Naive thymus-derived CD8-positive, alpha-beta T cell (primary cell): Measurements from ENCODE around the gene TOGARAM1. TPM values are rescaled to one million over a fixed set of nuclear protein-coding genes. Genes with fewer than 3 reads are reported as not detected.
"Not testable (repeated sequence)": the region's sequence is repeated elsewhere in the genome, so short reads cannot be mapped to it uniquely, and the experiment has no call there.

Experiments used
- ATAC-seq, 2 donors: fragments of 150-1000 bp; cut with Tn5 transposase in 1 of 2; sonication (Bioruptor Pico), chemical (Tn5 transposase) in 1 of 2; 1 replicate in 1 of 2; 2 replicates in 1 of 2; pipeline ENCODE4 v1.10.0; 2021; ENCODE audit warnings: mild to moderate bottlenecking in 2 of 2, moderate library complexity in 2 of 2
- POLR2A ChIA-PET: fragments of 350-600 bp; sonication (Branson Sonifier 250); formaldehyde crosslinking; loops from one replicate; lab custom pipeline; 2021; ENCODE audit warnings: antibody characterized with exemption; lab: Charles Lee
- DNase-seq, 10 donors: peaks; one replicate each; pipeline versions ENCODE4 v3.0.0 to v3.0.0-alpha.2; 2020 to 2022
- H3K27ac Mint-ChIP-seq, 10 donors: one replicate each; pipeline ENCODE4 v1.8.0; 2020 to 2022; ENCODE audit warnings: mild to moderate bottlenecking in 10 of 10, mixed read lengths in 10 of 10, moderate library complexity in 4 of 10, inconsistent platforms in 1 of 10
- H3K27me3 Mint-ChIP-seq, 5 donors: one replicate each; pipeline ENCODE4 v1.8.0; 2021 to 2022; ENCODE audit warnings: mixed read lengths in 5 of 5
- H3K36me3 Mint-ChIP-seq, 3 donors: one replicate each; pipeline ENCODE4 v1.8.0; 2020 to 2022; ENCODE audit warnings: mixed read lengths in 3 of 3, mild to moderate bottlenecking in 2 of 3, inconsistent platforms in 1 of 3
- H3K4me1 Mint-ChIP-seq, 4 donors: one replicate each; pipeline ENCODE4 v1.8.0; 2021 to 2022; ENCODE audit warnings: mixed read lengths in 4 of 4
- H3K4me3 Mint-ChIP-seq, 10 donors: one replicate each; pipeline ENCODE4 v1.8.0; 2020 to 2022; ENCODE audit warnings: mild to moderate bottlenecking in 10 of 10, mixed read lengths in 10 of 10, moderate library complexity in 6 of 10, inconsistent platforms in 1 of 10
- H3K9me3 Mint-ChIP-seq, 9 donors: one replicate each; pipeline ENCODE4 v1.8.0; 2020 to 2022; ENCODE audit warnings: mixed read lengths in 9 of 9, mild to moderate bottlenecking in 3 of 9, inconsistent platforms in 1 of 9, moderate library complexity in 1 of 9
- polyA plus RNA-seq, 3 donors: library from polyadenylated mRNA; unstranded; fragments of 300-500 nt; fragmentation: Illumina TruSeq; gene quantifications; one replicate each; pipeline ENCODE4 v1.2.3, GENCODE V29; 2021
- total RNA-seq, 8 experiments: library from RNA in 2 of 8; stranded (reverse) in 2 of 8; gene quantifications; one replicate each; pipeline ENCODE4 v1.2.3 and lab custom pipeline; 2021 to 2026

Gene TOGARAM1
- total and polyA plus RNA-seq, 5 experiments from 2014 or later = 7.6 to 18.3 (median 13.3) TPM

DNA sequence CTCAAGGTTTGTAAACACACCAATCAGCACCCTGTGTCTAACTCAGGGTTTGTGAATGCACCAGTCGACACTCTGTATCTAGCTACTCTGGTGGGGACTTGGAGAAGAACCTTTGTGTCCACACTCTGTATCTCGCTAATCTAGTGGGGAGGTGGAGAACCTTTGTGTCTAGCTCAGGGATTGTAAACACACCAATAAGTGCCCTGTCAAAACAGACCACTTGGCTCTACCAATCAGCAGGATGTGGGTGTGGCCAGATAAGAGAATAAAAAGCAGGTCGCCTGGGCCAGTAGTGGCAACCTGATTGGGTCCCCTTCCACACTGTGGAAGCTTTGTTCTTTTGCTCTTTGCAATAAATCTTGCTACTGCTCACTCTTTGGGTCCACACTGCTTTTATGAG is 119.1 kb downstream of the TOGARAM1 start:
- H3K4me1 Mint-ChIP-seq = peaks cover 12 to 29% (median 23%) of the 10 kb centered on the region in 4 donors
- H3K36me3 Mint-ChIP-seq, H3K27ac Mint-ChIP-seq, ATAC-seq, H3K4me3 Mint-ChIP-seq, POLR2A ChIA-PET, H3K27me3 Mint-ChIP-seq, H3K9me3 Mint-ChIP-seq, DNase-seq: not testable (repeated sequence)

DNA sequence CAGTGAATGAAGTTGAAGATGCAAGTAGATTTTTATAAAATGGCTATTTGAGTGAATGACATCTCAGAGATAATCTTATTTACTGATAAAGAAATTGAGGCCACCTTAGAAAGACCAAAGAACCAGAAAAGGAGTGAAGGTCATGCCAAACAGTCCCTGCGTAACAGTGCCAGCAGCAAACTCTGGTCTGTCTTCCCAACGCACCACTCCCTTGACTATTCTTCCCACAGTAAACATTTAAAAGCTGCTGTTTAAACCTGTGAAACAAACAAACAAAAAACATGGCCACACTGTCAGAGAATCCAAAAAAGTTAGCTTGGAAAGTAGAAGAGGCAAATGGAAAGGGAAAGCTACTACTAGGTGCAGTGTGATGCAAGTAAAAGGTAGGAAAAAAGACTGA is 120.4 kb downstream of the TOGARAM1 start:
- Mint-ChIP-seq H3K9me3 (no peaks in the 10 kb centered on the region), H3K4me1 (peaks cover 19 to 42% (median 36%) of the 10 kb centered on the region in 4 donors), H3K4me3 (peak overlapping the region in 9 of 10 donors; percentile 9 to 96 (median 30)), H3K36me3 (peaks cover 0 to 5% (median 0%) of the 10 kb centered on the region in 3 donors), H3K27ac (peak overlapping the region in 5 of 10 donors; percentile 27 to 71 (median 61)), H3K27me3 (no peaks in the 10 kb centered on the region)
- no peak for ATAC-seq
- DNase-seq = no peak
- POLR2A ChIA-PET = interaction anchor here (2.6 kb wide), 1 partner anchor 121 kb away, joined by 17 read pairs; the partner anchor contains the start of genes KLHL28 and TOGARAM1

DNA sequence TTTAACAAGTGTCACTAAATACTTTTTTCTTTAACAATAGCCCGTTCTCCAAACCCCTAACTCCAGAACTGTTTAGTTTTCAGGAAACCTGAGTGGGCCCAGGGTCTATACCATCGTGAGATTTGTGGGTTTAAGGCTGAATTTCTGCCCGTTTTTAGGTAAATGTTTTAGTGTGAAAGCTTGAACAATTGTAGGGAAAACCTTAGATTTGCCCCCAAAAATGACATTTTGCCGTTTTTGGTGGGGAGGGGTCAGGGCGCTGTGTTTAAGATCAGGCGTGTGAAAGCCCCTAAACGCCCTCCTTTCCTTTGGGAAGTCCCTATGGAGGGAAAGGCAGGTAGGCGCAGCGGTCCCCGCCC is 121.6 kb downstream of the TOGARAM1 start:
- ATAC-seq (no peak), DNase-seq (no peak)
- H3K27ac Mint-ChIP-seq = peak overlapping the region; percentile 79 to 97 (median 92)
- peaks cover 0 to 10% (median 0%) of the 10 kb centered on the region in 3 donors for H3K36me3 Mint-ChIP-seq
- POLR2A ChIA-PET = interaction anchor here (1.2 to 2.6 kb wide), 2 partner anchors 122 to 187 kb away, joined by 5 to 17 read pairs; partner anchors contain the start of genes KLHL28 and TOGARAM1
- H3K9me3 Mint-ChIP-seq = no peaks in the 10 kb centered on the region
- peaks cover 26 to 53% (median 46%) of the 10 kb centered on the region in 4 donors for H3K4me1 Mint-ChIP-seq
- H3K4me3 Mint-ChIP-seq = peak overlapping the region; percentile 91 to 98 (median 96)
- H3K27me3 Mint-ChIP-seq = no peaks in the 10 kb centered on the region

DNA sequence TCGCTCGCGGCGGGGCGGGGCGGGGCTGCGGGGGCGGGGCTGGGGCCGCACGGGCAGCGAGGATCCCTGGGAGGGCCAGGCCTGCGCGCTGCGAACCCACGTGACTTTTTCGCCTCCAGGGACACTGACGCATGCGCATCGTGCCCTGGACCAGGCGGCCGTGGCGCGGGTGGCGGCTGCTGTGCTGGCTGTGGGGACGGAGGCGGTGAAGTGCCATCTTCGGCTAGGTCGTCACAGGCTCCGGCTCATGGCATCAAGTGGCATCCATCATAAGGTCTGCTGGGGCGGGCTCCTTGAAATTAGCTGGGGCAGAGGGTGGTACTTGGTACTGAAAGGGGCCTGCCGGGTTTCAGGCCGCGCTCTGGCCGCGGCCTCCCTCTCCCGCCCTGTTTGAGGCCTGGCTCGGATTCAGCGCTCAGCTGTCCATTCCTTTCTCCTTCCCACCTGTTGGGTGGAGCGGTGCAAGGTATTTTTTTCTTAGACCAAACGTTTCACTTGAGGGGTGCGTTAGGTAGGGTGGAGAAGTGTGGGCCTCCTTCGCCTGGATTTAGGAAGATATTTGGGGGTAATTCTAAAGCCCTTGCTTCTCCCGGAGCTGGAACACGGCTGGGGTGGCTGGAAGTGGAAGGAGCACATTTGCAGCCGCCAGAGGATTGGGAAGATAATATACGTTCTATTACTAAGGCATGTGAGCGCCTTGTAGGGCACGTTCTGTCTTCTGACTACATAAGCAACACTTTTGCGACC is 122.2 kb downstream of the TOGARAM1 start, which contains the start of gene PRPF39:
Gene PRPF39 (plus strand): TSS at position 141 of the 747 bp plus-strand sequence. CDS start 11,124 bp downstream, outside the sequence.
- DNase-seq (peak; percentile 90 to 97 (median 94)), ATAC-seq (peak; percentile 90 to 97)
- POLR2A ChIA-PET = interaction anchor here (0.6 to 2.6 kb wide), 5 partner anchors 50 to 188 kb away, joined by 3 to 17 read pairs (median 4); partner anchors contain the start of genes FKBP3, KLHL28 and TOGARAM1
- Mint-ChIP-seq H3K4me1 (peaks cover 26 to 58% (median 51%) of the 10 kb centered on the region in 4 donors), H3K9me3 (no peaks in the 10 kb centered on the region), H3K27ac (peak within 1 kb of the TSS; percentile 88 to 97 (median 96)), H3K4me3 (peak within 1 kb of the TSS; percentile 91 to 98 (median 96)), H3K27me3 (no peaks in the 10 kb centered on the region), H3K36me3 (peaks cover 0 to 13% (median 0%) of the 10 kb centered on the region in 3 donors)

DNA sequence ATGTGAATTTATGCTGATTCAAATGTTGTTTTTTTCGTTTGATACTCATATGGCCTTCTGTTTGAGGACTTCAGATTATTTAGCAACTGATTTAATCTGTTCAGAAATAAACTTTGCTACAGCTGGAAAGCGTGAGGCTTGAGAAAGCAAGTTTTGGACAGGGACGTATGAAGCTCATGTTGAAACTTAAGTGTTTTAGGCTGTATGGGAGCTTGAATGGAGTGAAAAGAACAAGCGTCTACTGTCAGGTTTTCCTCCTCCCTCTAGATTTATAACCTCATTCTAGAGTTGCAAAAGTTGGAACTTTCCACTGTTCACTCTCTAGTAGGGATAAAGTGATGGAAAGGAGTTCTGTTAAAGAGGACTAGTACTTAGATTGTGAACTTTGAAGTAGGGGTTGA is 123.0 kb downstream of the TOGARAM1 start:
- ATAC-seq = no peak
- H3K4me1 Mint-ChIP-seq = peaks cover 26 to 66% (median 59%) of the 10 kb centered on the region in 4 donors
- H3K4me3 Mint-ChIP-seq = peak overlapping the region; percentile 91 to 98 (median 96)
- peaks cover 0 to 17% (median 0%) of the 10 kb centered on the region in 3 donors for H3K36me3 Mint-ChIP-seq
- no peaks in the 10 kb centered on the region for H3K27me3 Mint-ChIP-seq
- POLR2A ChIA-PET = interaction anchor here (0.8 to 2.6 kb wide), 3 partner anchors 49 to 123 kb away, joined by 4 to 17 read pairs (median 4); partner anchors contain the start of genes FKBP3, KLHL28 and TOGARAM1
- no peaks in the 10 kb centered on the region for H3K9me3 Mint-ChIP-seq
- DNase-seq = no peak
- H3K27ac Mint-ChIP-seq = peak overlapping the region; percentile 1 to 97 (median 96)

DNA sequence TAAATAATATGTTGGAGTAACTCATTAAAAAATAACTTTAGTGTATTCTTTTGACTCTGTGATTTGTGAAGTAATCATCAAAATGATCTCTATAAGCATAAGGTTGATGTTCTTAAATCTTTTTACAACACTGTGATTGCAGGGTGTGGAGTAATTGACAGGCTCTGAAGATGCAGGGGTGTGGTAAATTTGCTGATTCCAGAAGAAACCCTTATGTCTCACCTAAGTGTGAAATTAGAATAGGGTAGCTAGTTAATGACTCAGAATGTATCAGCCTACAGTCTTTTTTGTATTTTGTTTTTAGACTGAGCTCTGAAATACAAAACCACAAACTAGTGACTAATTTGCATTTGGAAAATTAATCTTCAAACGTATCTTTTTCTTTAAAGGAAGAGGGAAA is 127.8 kb downstream of the TOGARAM1 start:
- no peak for ATAC-seq
- POLR2A ChIA-PET = no interaction called here
- DNase-seq = no peak
- H3K36me3 Mint-ChIP-seq = peaks cover 0 to 38% (median 3%) of the 10 kb centered on the region in 3 donors
- H3K9me3 Mint-ChIP-seq = no peaks in the 10 kb centered on the region
- H3K27me3 Mint-ChIP-seq = no peaks in the 10 kb centered on the region
- peak overlapping the region in 4 of 10 donors; percentile 2 to 78 (median 37) for H3K27ac Mint-ChIP-seq
- H3K4me3 Mint-ChIP-seq = peak overlapping the region in 3 of 10 donors; percentile 15 to 33 (median 27)
- peaks cover 21 to 75% (median 68%) of the 10 kb centered on the region in 4 donors for H3K4me1 Mint-ChIP-seq

DNA sequence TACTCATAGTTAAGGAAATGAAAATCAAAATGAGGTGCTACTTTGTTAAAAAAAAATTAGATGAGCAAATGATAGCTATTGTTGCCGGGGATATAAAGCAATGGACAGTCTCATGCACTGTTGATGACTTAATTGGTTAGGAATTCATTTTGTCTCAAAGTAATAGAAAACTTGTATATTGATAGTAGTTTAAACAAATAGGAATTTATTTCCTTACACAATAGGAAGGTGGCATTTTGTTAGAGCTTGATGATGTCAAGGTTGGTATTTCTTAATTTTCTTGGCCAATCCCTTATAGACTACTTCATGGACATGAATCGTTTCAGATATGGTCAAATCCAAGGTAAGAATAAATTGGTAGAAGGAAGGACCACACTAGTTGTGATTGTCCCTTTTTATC is 129.7 kb downstream of the TOGARAM1 start:
- H3K4me1 Mint-ChIP-seq = peaks cover 15 to 57% (median 50%) of the 10 kb centered on the region in 4 donors

DNA sequence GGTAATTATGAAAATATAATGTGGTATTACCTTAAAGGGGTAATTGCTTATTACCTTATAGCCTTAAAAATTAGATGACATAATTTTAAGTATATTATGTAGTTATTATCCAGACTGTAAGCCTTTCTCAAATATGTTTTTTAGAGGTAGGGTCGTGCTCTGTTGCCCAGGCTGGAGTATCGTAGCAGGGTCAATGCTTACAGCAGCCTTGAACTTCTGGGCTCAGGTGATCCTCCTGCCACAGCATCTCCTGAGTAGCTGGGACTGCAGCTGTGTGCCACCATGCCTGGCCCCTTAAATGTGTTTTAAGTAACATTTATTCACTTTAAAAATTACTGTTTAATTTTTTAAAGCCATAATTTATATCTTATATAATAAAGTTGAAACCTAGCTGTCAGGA is 132.3 kb downstream of the TOGARAM1 start:
- H3K9me3 Mint-ChIP-seq = no peaks in the 10 kb centered on the region
- POLR2A ChIA-PET = no interaction called here
- H3K4me1 Mint-ChIP-seq = peaks cover 6 to 40% (median 26%) of the 10 kb centered on the region in 4 donors
- peaks cover 4 to 62% (median 19%) of the 10 kb centered on the region in 3 donors for H3K36me3 Mint-ChIP-seq
- no peak overlapping the region for H3K27ac Mint-ChIP-seq
- H3K27me3 Mint-ChIP-seq = no peaks in the 10 kb centered on the region
- ATAC-seq (no peak), DNase-seq (no peak)
- H3K4me3 Mint-ChIP-seq = no peak overlapping the region

More for the DNA sequence above, 129.7 kb downstream of the TOGARAM1 start:
- peak overlapping the region in 4 of 10 donors; percentile 3 to 53 (median 28) for H3K27ac Mint-ChIP-seq
- peaks cover 4 to 55% (median 13%) of the 10 kb centered on the region in 3 donors for H3K36me3 Mint-ChIP-seq
- ATAC-seq = no peak
- no peak overlapping the region for H3K4me3 Mint-ChIP-seq
- no peak for DNase-seq
- POLR2A ChIA-PET = no interaction called here
- H3K9me3 Mint-ChIP-seq = no peaks in the 10 kb centered on the region
- H3K27me3 Mint-ChIP-seq = no peaks in the 10 kb centered on the region

DNA sequence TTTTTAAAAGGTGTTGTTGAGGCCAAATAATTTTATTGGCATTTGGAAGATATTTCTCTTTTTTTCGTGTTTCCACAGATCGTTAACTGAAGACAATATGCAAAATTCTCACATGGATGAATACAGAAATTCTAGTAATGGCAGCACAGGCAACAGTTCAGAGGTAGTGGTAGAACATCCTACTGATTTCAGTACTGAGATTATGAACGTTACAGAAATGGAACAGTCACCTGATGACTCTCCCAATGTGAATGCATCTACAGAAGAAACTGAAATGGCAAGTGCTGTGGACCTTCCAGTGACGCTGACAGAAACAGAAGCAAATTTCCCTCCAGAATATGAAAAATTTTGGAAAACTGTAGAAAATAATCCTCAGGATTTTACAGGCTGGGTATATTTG is 133.2 kb downstream of the TOGARAM1 start:
- no peak overlapping the region for H3K27ac Mint-ChIP-seq
- H3K36me3 Mint-ChIP-seq = peaks cover 4 to 68% (median 23%) of the 10 kb centered on the region in 3 donors
- H3K9me3 Mint-ChIP-seq = no peaks in the 10 kb centered on the region
- H3K4me1 Mint-ChIP-seq = peaks cover 6 to 32% (median 17%) of the 10 kb centered on the region in 4 donors
- H3K4me3 Mint-ChIP-seq = no peak overlapping the region
- H3K27me3 Mint-ChIP-seq = no peaks in the 10 kb centered on the region
- DNase-seq (no peak), ATAC-seq (no peak)
- POLR2A ChIA-PET = no interaction called here

DNA sequence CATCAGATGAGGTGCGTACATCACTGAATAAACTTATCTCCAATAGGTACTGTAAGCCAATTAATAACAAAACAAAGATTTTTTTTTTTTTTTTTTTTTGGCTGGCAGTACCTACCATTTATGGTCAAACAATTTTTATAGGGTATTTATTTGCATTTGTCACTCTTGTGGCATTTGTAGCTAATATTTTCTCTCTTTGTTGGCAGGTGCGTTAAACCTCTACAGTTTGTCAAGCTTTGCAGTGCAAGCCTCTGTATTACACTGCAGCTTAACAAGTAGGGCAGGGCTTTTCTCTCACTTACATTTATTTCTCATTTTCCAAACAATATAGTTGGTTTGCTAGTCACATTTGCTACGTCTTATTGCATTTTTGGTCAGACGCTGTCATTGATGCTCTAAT is 134.2 kb downstream of the TOGARAM1 start:
- Mint-ChIP-seq H3K27ac (no peak overlapping the region), H3K4me3 (no peak overlapping the region), H3K4me1 (peaks cover under 1 to 27% (median 10%) of the 10 kb centered on the region in 4 donors), H3K36me3 (peaks cover 4 to 78% (median 24%) of the 10 kb centered on the region in 3 donors), H3K9me3 (no peaks in the 10 kb centered on the region), H3K27me3 (no peaks in the 10 kb centered on the region)
- POLR2A ChIA-PET = no interaction called here
- no peak for ATAC-seq
- DNase-seq = no peak

DNA sequence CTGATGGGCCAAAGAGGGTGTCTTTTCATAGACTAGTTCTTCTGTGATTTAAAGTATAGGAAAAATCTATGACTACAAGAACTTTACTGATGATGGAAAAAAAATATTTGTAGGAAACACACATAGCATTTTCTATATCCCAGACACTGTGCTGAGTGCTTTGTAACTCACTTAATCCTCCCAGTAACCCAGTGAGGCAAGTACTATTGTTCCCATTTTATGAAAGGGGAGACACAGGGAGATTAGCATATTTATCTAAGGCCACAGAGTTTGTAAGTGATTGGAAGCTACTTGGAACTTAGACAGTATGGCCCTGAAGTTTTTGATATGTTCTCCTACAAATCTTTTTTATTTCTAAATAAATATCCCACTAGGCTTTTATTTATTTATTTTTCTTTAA is 141.8 kb downstream of the TOGARAM1 start:
- peak overlapping the region in 1 of 10 donors; percentile 28 for H3K27ac Mint-ChIP-seq
- H3K4me1 Mint-ChIP-seq = peaks cover 0 to 3% (median 1%) of the 10 kb centered on the region in 4 donors
- peaks cover 0 to 79% (median 10%) of the 10 kb centered on the region in 3 donors for H3K36me3 Mint-ChIP-seq
- ATAC-seq = no peak
- no peak overlapping the region for H3K4me3 Mint-ChIP-seq
- H3K27me3 Mint-ChIP-seq = no peaks in the 10 kb centered on the region
- no peaks in the 10 kb centered on the region for H3K9me3 Mint-ChIP-seq
- no peak for DNase-seq
- POLR2A ChIA-PET = no interaction called here

DNA sequence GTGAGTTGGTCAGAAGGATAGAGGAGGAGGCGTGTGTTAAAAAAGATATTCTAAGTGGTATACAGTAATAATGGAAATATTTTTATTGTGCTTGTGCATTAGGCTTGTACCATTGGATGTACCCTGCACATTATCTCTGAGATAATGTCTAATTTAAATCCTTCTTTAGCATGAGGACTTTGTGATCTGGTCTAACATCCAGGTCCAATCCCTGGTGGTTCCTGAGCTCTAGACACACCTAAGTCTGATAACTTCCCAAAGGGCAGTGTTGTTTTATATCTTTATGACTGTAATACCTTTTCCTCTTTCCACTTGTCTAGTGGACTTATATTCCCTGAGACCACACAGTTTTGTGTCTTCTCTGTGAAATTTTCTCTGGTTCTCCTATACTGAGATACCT is 142.6 kb downstream of the TOGARAM1 start:
- Mint-ChIP-seq H3K27ac (peak overlapping the region in 3 of 10 donors; percentile 28 to 71 (median 43)), H3K4me1 (peaks cover 0 to 3% (median 1%) of the 10 kb centered on the region in 4 donors), H3K36me3 (peaks cover 0 to 77% (median 9%) of the 10 kb centered on the region in 3 donors), H3K9me3 (no peaks in the 10 kb centered on the region), H3K27me3 (no peaks in the 10 kb centered on the region), H3K4me3 (no peak overlapping the region)
- ATAC-seq (no peak), DNase-seq (no peak)
- POLR2A ChIA-PET = no interaction called here
